Mesenchymal stem cell (in vitro differentiated cells and primary cell): Measurements from ENCODE around the gene SLC25A25.
A peak's percentile ranks its signal among the peaks of the same experiment; 100 is the strongest.

Source experiments
- DNase-seq: peaks from one replicate; pipeline ENCODE4 v3.0.0-alpha.2; 2013
- H2AFZ ChIP-seq: one replicate; pipeline ENCODE4 v1.6.1; 2013; ENCODE audit warnings: low read depth, mild to moderate bottlenecking, control low read depth, inconsistent platforms, low read length, moderate library complexity
- H2AK5ac ChIP-seq: 2 replicates; pipeline ENCODE4 v1.6.1; 2013; ENCODE audit warnings: low read length, moderate library complexity, mild to moderate bottlenecking, inconsistent platforms; ENCODE audit not compliant: severe bottlenecking
- H2BK120ac ChIP-seq: one replicate; pipeline ENCODE4 v1.6.1; 2013; ENCODE audit warnings: low read depth, mild to moderate bottlenecking, inconsistent platforms, low read length, moderate library complexity
- H2BK12ac ChIP-seq, 2 experiments: one replicate each; pipeline ENCODE4 v1.6.1; 2013; ENCODE audit warnings: inconsistent platforms in 2 of 2, low read length in 2 of 2, mild to moderate bottlenecking in 2 of 2, moderate library complexity in 2 of 2, control low read depth in 1 of 2
- H2BK15ac ChIP-seq: one replicate; pipeline ENCODE4 v1.6.1; 2013; ENCODE audit warnings: mild to moderate bottlenecking, low read depth, inconsistent platforms; ENCODE audit not compliant: poor library complexity, severe bottlenecking
- H2BK5ac ChIP-seq: 2 replicates; pipeline ENCODE4 v1.6.1; 2013; ENCODE audit warnings: low read depth, mild to moderate bottlenecking, low read length, control low read depth, inconsistent platforms; ENCODE audit not compliant: poor library complexity, severe bottlenecking
- H3K14ac ChIP-seq, 2 experiments: one replicate each; pipeline ENCODE4 v1.6.1; 2013; ENCODE audit warnings: inconsistent platforms in 2 of 2, low read length in 2 of 2, control low read depth in 1 of 2, mild to moderate bottlenecking in 1 of 2, moderate library complexity in 1 of 2
- H3K18ac ChIP-seq, 2 experiments: one replicate each; pipeline ENCODE4 v1.6.1; 2013; ENCODE audit warnings: inconsistent platforms in 2 of 2, low read length in 2 of 2, control low read depth in 1 of 2, low read depth in 1 of 2, mild to moderate bottlenecking in 1 of 2
- H3K23ac ChIP-seq, 2 experiments: one replicate each; pipeline ENCODE4 v1.6.1; 2013; ENCODE audit warnings: inconsistent platforms in 2 of 2, low read length in 2 of 2, mild to moderate bottlenecking in 2 of 2, moderate library complexity in 2 of 2, control low read depth in 1 of 2
- H3K27ac ChIP-seq: 2 replicates; pipeline ENCODE4 v1.5.1; 2013; ENCODE audit warnings: mild to moderate bottlenecking, moderate library complexity, low read length, control low read depth, inconsistent platforms; ENCODE audit not compliant: poor library complexity, severe bottlenecking
- H3K27me3 ChIP-seq, 2 experiments: 2 replicates each; pipeline versions ENCODE4 v1.6.1 to v1.7.0; 2013; ENCODE audit warnings: low read length in 2 of 2, mild to moderate bottlenecking in 2 of 2, moderate library complexity in 2 of 2, control low read depth in 1 of 2, inconsistent platforms in 1 of 2; ENCODE audit not compliant: control insufficient read depth in 1 of 2, insufficient read depth in 1 of 2
- H3K36me3 ChIP-seq, 2 experiments: 2 replicates each; pipeline versions ENCODE4 v1.6.1 to v1.7.0; 2013; ENCODE audit warnings: low read length in 2 of 2, control low read depth in 1 of 2, inconsistent platforms in 1 of 2, low read depth in 1 of 2, mild to moderate bottlenecking in 1 of 2; ENCODE audit not compliant: insufficient read depth in 2 of 2, control insufficient read depth in 1 of 2
- H3K4ac ChIP-seq, 2 experiments: one replicate each; pipeline ENCODE4 v1.6.1; 2013; ENCODE audit warnings: inconsistent platforms in 2 of 2, low read length in 2 of 2, mild to moderate bottlenecking in 2 of 2, moderate library complexity in 2 of 2, control low read depth in 1 of 2, low read depth in 1 of 2
- H3K4me1 ChIP-seq: 2 replicates; pipeline ENCODE4 v1.6.1; 2013; ENCODE audit warnings: low read depth, low read length, control low read depth; ENCODE audit not compliant: control insufficient read depth, insufficient read depth
- H3K4me2 ChIP-seq: 2 replicates; pipeline ENCODE4 v1.6.1; 2013; ENCODE audit warnings: low read length, mild to moderate bottlenecking, inconsistent platforms; ENCODE audit not compliant: poor library complexity, severe bottlenecking
- H3K4me3 ChIP-seq, 2 experiments: 2 replicates each; pipeline versions ENCODE4 v1.5.1 to v1.7.0; 2013; ENCODE audit warnings: low read length in 2 of 2, mild to moderate bottlenecking in 2 of 2, control low read depth in 1 of 2, low read depth in 1 of 2; ENCODE audit not compliant: insufficient read depth in 1 of 2
- H3K79me1 ChIP-seq: replicated peaks from 2 replicates; pipeline ENCODE4 v1.6.1; 2013; ENCODE audit warnings: mild to moderate bottlenecking, control low read depth, low read length, inconsistent platforms; ENCODE audit not compliant: poor library complexity, severe bottlenecking
- H3K9ac ChIP-seq: 2 replicates; pipeline ENCODE4 v1.7.0; 2013; ENCODE audit warnings: mild to moderate bottlenecking, low read length, moderate library complexity
- H3K9me3 ChIP-seq: 2 replicates; pipeline ENCODE4 v1.7.0; 2013; ENCODE audit warnings: mild to moderate bottlenecking, low read length; ENCODE audit not compliant: control insufficient read depth
- H4K8ac ChIP-seq: one replicate; pipeline ENCODE4 v1.6.1; 2013; ENCODE audit warnings: inconsistent platforms, mild to moderate bottlenecking, low read length, moderate library complexity
- H4K91ac ChIP-seq: one replicate; pipeline ENCODE4 v1.6.1; 2013; ENCODE audit warnings: mild to moderate bottlenecking, low read length, inconsistent platforms
- WGBS: methylation state at CpG from one replicate; pipeline ENCODE4 v1.1.7; 2013; ENCODE audit warnings: mixed read lengths; 5-methylcytosine and 5-hydroxymethylcytosine counted together

Gene SLC25A25

DNA sequence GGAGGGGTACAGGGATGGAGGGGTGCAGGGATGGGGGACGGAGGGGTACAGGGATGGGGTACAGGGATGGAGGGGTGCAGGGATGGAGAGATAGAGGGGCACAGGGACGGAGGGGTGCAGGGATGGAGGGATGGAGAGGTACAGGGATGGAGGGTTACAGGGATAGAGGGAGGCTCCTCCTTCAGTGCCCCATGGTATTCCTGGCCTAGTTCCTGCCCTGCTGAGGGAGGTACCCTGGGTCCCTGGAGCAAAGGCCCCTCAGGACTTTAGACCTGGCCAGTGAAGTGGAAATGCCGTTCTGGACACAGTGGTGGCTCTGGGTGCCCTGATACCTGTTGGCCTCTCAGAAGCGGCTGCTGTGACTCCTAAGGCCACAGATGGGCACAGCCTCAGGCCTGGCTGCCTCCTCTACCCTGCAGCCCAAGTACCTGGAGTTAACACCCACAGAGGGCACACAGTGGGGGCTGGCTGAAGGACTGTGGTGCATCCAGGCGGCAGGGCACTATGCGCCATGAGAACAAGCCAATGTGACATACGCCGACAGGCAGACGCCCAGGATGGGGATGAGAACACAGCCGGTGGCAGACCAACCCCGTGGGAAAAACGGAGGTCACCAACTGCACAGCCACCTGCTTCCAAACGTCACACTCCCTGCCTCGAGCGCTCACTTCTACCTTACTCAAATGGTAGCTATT, 51.1 kb downstream of the SLC25A25 start:
- no peaks in the 10 kb centered on the region for H3K27me3 ChIP-seq
- no peak overlapping the region for H3K18ac ChIP-seq
- H3K4me1 ChIP-seq = peaks cover 7% of the 10 kb centered on the region
- H2BK12ac ChIP-seq = no peak overlapping the region
- no peak overlapping the region for H3K14ac ChIP-seq
- H3K23ac ChIP-seq = no peak overlapping the region
- no peaks in the 10 kb centered on the region for H3K9me3 ChIP-seq
- H4K91ac ChIP-seq = no peak overlapping the region
- no peak for DNase-seq
- no peak overlapping the region for H3K4me3 ChIP-seq
- no peak overlapping the region for H3K4me2 ChIP-seq
- no peak overlapping the region for H2BK15ac ChIP-seq
- H3K27ac ChIP-seq = no peak overlapping the region
- 91% methylated on average over 11 of the region's 15 CpGs for WGBS
- H3K4ac ChIP-seq = no peak overlapping the region
- peaks cover 8% of the 10 kb centered on the region for H3K79me1 ChIP-seq
- peaks cover 34 to 67% of the 10 kb centered on the region in 2 experiments for H3K36me3 ChIP-seq
- no peak overlapping the region for H2AK5ac ChIP-seq
- H3K9ac ChIP-seq = no peak overlapping the region
- no peak overlapping the region for H2AFZ ChIP-seq
- H4K8ac ChIP-seq = no peak overlapping the region
- no peak overlapping the region for H2BK120ac ChIP-seq
- H2BK5ac ChIP-seq = no peak overlapping the region

DNA sequence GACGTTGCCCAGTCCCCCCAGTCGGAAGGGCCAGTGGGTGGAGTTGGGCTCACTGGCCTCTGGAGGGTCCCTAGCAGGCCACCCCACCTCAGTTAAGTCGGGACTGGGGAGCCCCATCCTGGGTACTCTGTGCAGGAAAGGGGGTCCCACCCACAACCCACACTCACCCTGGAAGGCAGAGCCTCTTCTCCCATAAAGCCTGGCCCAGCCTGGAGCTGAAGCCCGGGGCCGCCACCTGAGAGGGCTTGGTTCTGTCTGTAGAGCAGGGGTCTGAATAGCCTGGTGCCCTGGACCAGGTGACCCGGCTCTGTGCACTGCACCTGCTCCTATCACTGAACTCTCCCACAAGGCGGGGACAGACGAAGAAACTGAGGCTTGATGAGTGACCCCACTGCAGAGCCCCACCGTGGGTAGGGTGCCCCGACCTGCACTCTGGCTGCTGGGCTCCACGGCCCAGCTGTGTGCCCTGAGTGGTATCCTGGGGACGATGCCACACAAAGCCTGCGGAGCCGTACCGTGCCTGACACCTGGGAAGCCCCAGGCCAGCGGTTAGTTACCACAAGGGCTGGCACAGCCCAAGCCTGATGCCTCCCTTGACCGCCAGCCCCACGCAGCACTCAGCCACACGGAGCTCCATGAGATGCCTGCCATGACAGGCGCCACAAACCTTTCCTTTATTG, 52.2 kb downstream of the SLC25A25 start:
- H3K14ac ChIP-seq = no peak overlapping the region
- H3K18ac ChIP-seq = no peak overlapping the region
- 97% methylated on average over 19 of the region's 20 CpGs for WGBS

DNA sequence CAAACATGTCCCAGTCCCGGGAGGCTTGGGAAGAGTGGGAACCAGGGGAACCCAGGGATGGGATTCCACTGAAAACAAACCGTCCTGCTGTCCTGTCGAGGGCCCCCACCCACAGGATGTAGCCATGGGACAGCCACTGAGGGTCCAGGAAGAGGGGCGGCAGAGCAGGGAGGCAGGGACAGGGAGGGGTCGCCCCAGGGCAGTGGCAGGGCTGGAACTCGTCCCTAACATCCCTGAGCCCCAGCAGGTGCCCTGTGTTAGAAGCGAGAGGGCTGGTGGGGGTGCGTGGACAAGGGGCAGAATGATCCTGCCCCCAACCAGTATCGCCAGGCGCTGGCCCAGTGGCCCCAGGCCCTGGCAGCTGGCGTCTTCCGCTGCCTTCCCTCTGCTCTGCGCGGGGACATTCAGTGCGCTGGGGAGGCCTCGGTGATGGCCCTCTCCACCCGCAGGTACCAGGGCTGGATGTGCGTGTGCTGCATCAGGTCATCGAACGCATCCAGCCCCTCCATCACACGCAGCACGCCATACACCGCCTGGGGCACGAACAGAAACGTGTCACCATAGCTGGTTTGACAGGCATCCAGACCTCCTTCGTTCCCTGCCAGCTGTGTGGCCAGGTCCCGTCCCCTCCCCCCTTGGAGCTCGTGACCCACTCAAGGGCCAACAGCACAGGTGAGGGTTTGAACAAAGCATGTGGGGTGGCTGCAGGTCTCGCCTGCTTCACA, 52.9 kb downstream of the SLC25A25 start:
- Histone ChIP-seq H3K4ac (no peak overlapping the region), H2AFZ (no peak overlapping the region), H3K79me1 (peaks cover 17% of the 10 kb centered on the region), H3K14ac (no peak overlapping the region), H3K9me3 (no peaks in the 10 kb centered on the region), H4K8ac (peak overlapping the region; percentile 3), H3K27me3 (no peaks in the 10 kb centered on the region), H2BK12ac (no peak overlapping the region), H3K23ac (no peak overlapping the region), H3K4me1 (peaks cover 15% of the 10 kb centered on the region), H2BK5ac (no peak overlapping the region), H3K18ac (no peak overlapping the region), H3K36me3 (peaks cover 41 to 65% of the 10 kb centered on the region in 2 experiments), H2BK120ac (no peak overlapping the region), H2BK15ac (no peak overlapping the region), H3K4me2 (no peak overlapping the region), H4K91ac (no peak overlapping the region), H3K9ac (no peak overlapping the region), H3K4me3 (no peak overlapping the region), H3K27ac (no peak overlapping the region), H2AK5ac (no peak overlapping the region)
- DNase-seq = no peak
- 94% methylated on average over 29 of the region's 29 CpGs for WGBS

More for the DNA sequence above, 52.2 kb downstream of the SLC25A25 start:
- Histone ChIP-seq H4K91ac (no peak overlapping the region), H2AK5ac (no peak overlapping the region), H2BK5ac (no peak overlapping the region), H3K27ac (no peak overlapping the region), H2AFZ (no peak overlapping the region), H3K27me3 (no peaks in the 10 kb centered on the region), H3K23ac (no peak overlapping the region), H3K9ac (no peak overlapping the region), H3K9me3 (no peaks in the 10 kb centered on the region), H2BK15ac (no peak overlapping the region), H3K79me1 (peaks cover 14% of the 10 kb centered on the region), H2BK12ac (no peak overlapping the region), H3K4me2 (no peak overlapping the region), H3K4me1 (peaks cover 8% of the 10 kb centered on the region), H2BK120ac (no peak overlapping the region), H3K4me3 (no peak overlapping the region), H3K36me3 (peaks cover 41 to 67% of the 10 kb centered on the region in 2 experiments), H4K8ac (no peak overlapping the region), H3K4ac (no peak overlapping the region)
- no peak for DNase-seq

DNA sequence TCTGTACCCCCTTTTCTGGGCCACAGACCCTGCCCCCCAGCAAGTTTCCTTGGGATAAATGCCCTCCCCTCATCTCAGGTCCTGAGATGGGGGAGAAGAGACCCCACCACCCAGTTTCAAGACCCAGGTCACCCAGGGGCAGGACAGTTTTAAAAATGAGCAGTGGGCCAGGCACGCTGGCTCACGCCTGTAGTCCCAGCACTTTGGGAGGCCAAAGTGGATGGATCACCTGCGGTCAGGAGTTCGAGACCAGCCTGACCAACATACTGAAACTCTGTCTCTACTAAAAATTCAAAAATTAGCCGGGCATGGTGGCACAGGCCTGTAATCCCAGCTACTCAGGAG, 53.4 kb downstream of the SLC25A25 start:
- peaks cover 41 to 62% of the 10 kb centered on the region in 2 experiments for H3K36me3 ChIP-seq
- no peaks in the 10 kb centered on the region for H3K27me3 ChIP-seq
- DNase-seq = no peak
- no peak overlapping the region for H3K23ac ChIP-seq
- no peak overlapping the region for H3K14ac ChIP-seq
- H2BK120ac ChIP-seq = no peak overlapping the region
- no peak overlapping the region for H2BK5ac ChIP-seq
- H4K91ac ChIP-seq = no peak overlapping the region
- no peak overlapping the region for H4K8ac ChIP-seq
- 99% methylated on average over 5 of the region's 5 CpGs for WGBS
- no peak overlapping the region for H3K4ac ChIP-seq
- no peaks in the 10 kb centered on the region for H3K9me3 ChIP-seq
- H3K4me3 ChIP-seq = no peak overlapping the region
- H3K27ac ChIP-seq = no peak overlapping the region
- H2AFZ ChIP-seq = no peak overlapping the region
- no peak overlapping the region for H3K4me2 ChIP-seq
- H2BK15ac ChIP-seq = no peak overlapping the region
- peaks cover 18% of the 10 kb centered on the region for H3K4me1 ChIP-seq
- H2AK5ac ChIP-seq = no peak overlapping the region
- no peak overlapping the region for H2BK12ac ChIP-seq
- H3K9ac ChIP-seq = no peak overlapping the region
- H3K18ac ChIP-seq = no peak overlapping the region
- peaks cover 17% of the 10 kb centered on the region for H3K79me1 ChIP-seq
